Tibial artery (tissue), 4 donors: ENCODE results near the gene RMND5A.
"Not testable (repeated sequence)": the region's sequence is repeated elsewhere in the genome, so short reads cannot be mapped to it uniquely, and the experiment has no call there.

Source experiments
- DNase-seq, 2 donors: peaks; one replicate each; pipeline ENCODE4 v3.0.0-alpha.2; 2019
- H3K27ac ChIP-seq, 2 donors: fragments of 200-600 bp; sonication (generic) in 1 of 2; 1 replicate in 1 of 2; 2 replicates in 1 of 2; pipeline ENCODE4 v1.5.1; 2018 to 2019; ENCODE audit warnings: mild to moderate bottlenecking in 1 of 2
- H3K27me3 ChIP-seq, 2 donors: fragments of 200-600 bp; sonication (generic) in 1 of 2; one replicate each; pipeline versions ENCODE4 v1.5.1 to v1.6.0; 2016 to 2019
- H3K36me3 ChIP-seq, 3 donors: fragments of 200-600 bp; sonication (generic) in 2 of 3; one replicate each; pipeline ENCODE4 v1.5.1; 2016 to 2019; ENCODE audit warnings: mild to moderate bottlenecking in 2 of 3
- H3K4me1 ChIP-seq, 4 donors: fragments of 200-600 bp; sonication (generic) in 2 of 4; 1 replicate in 3 of 4; 2 replicates in 1 of 4; pipeline ENCODE4 v1.5.1; 2016 to 2019
- H3K4me3 ChIP-seq, 2 donors: fragments of 200-600 bp; sonication (generic) in 1 of 2; 1 replicate in 1 of 2; 2 replicates in 1 of 2; pipeline ENCODE4 v1.5.1; 2018 to 2019; ENCODE audit warnings: mild to moderate bottlenecking in 2 of 2
- H3K9me3 ChIP-seq, 3 donors: fragments of 200-600 bp; sonication (generic) in 1 of 3; one replicate each; pipeline ENCODE4 v1.5.1; 2016 to 2019
- CTCF ChIP-seq, 2 experiments: fragments of 200-600 bp in 1 of 2; fragments of 450-650 bp in 1 of 2; IDR thresholded peaks; one replicate each; pipeline ENCODE4 v1.5.1; 2017 to 2019; ENCODE audit warnings: antibody characterized with exemption in 2 of 2, mild to moderate bottlenecking in 1 of 2, moderate library complexity in 1 of 2
- intact Hi-C: fragments of 100-400 bp; cut with DNase I; formaldehyde crosslinking; loops from one replicate; pipeline ENCODE4 v1.15.0; 2023; ENCODE audit warnings: low total_unique reads

RMND5A gene

DNA sequence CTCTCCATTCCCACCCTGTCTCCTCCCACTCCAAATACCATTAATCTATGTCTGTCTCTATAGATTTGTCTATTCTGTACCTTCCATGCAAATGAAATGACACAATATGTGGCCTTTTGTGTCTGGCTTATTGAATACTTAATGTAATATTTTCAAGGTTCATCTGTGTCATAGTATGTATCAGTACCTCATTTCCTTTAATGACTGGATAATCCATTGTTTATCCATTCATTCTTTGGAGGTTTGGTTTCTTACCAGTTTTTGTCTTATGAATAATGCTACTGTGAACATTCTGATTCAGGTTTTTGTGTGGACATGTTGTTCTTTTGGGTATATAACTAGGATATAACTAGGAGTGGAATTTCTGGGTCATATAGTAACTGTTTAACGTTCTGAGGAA lies 14.8 kb downstream of the RMND5A start:
- intact Hi-C loops, H3K36me3 ChIP-seq, H3K4me1 ChIP-seq, H3K9me3 ChIP-seq, H3K27ac ChIP-seq, DNase-seq, H3K27me3 ChIP-seq, H3K4me3 ChIP-seq: not testable (repeated sequence)

- intact Hi-C loops, DNase-seq, H3K27me3 ChIP-seq, H3K4me1 ChIP-seq, H3K4me3 ChIP-seq, H3K36me3 ChIP-seq, H3K9me3 ChIP-seq, H3K27ac ChIP-seq: not testable (repeated sequence)
Observed at GRCh38 chr2:86739485-86739884, 19.4 kb downstream of the RMND5A start.

- H3K27me3 ChIP-seq, H3K27ac ChIP-seq, intact Hi-C loops, H3K9me3 ChIP-seq, H3K4me3 ChIP-seq, H3K4me1 ChIP-seq, H3K36me3 ChIP-seq, DNase-seq: not testable (repeated sequence)
Observed at GRCh38 chr2:86739889-86740288, 19.8 kb downstream of the RMND5A start.

- intact Hi-C loops, H3K4me3 ChIP-seq: not testable (repeated sequence)
Observed at GRCh38 chr2:86741889-86742498, 21.9 kb downstream of the RMND5A start.

GRCh38 chr2:86744152-86744551 lies 24.1 kb downstream of the RMND5A start:
- intact Hi-C loops, result no loop called here
- peaks cover 0 to 5% (median 0%) of the 10 kb centered on the region in 4 donors for H3K4me1 ChIP-seq

More at GRCh38 chr2:86741889-86742498, 21.9 kb downstream of the RMND5A start:
- not testable (repeated sequence) for DNase-seq, H3K27ac ChIP-seq, H3K4me1 ChIP-seq, H3K27me3 ChIP-seq, H3K9me3 ChIP-seq
- peaks cover 0 to 12% (median 4%) of the 10 kb centered on the region in 3 donors for H3K36me3 ChIP-seq

GRCh38 chr2:86746939-86747338 lies 26.8 kb downstream of the RMND5A start:
- Histone ChIP-seq H3K4me3 (no peak overlapping the region), H3K9me3 (peaks cover 0 to 13% (median 11%) of the 10 kb centered on the region in 3 donors), H3K27me3 (no peaks in the 10 kb centered on the region), H3K4me1 (peaks cover 0 to 5% (median 0%) of the 10 kb centered on the region in 4 donors), H3K36me3 (peaks cover 3 to 12% (median 4%) of the 10 kb centered on the region in 3 donors), H3K27ac (no peak overlapping the region)
- no peak for DNase-seq
- TF ChIP-seq CTCF (IDR thresholded peaks at IDR 0.05), result no peak
- intact Hi-C loops, result no loop called here

More at GRCh38 chr2:86744152-86744551, 24.1 kb downstream of the RMND5A start:
- peaks cover 0 to 12% (median 4%) of the 10 kb centered on the region in 3 donors for H3K36me3 ChIP-seq
- no peaks in the 10 kb centered on the region for H3K9me3 ChIP-seq
- TF ChIP-seq CTCF (IDR thresholded peaks at IDR 0.05), result no peak
- no peaks in the 10 kb centered on the region for H3K27me3 ChIP-seq
- H3K27ac ChIP-seq, result no peak overlapping the region
- DNase-seq, result peak in 1 of 2 donors; percentile 31
- no peak overlapping the region for H3K4me3 ChIP-seq

DNA sequence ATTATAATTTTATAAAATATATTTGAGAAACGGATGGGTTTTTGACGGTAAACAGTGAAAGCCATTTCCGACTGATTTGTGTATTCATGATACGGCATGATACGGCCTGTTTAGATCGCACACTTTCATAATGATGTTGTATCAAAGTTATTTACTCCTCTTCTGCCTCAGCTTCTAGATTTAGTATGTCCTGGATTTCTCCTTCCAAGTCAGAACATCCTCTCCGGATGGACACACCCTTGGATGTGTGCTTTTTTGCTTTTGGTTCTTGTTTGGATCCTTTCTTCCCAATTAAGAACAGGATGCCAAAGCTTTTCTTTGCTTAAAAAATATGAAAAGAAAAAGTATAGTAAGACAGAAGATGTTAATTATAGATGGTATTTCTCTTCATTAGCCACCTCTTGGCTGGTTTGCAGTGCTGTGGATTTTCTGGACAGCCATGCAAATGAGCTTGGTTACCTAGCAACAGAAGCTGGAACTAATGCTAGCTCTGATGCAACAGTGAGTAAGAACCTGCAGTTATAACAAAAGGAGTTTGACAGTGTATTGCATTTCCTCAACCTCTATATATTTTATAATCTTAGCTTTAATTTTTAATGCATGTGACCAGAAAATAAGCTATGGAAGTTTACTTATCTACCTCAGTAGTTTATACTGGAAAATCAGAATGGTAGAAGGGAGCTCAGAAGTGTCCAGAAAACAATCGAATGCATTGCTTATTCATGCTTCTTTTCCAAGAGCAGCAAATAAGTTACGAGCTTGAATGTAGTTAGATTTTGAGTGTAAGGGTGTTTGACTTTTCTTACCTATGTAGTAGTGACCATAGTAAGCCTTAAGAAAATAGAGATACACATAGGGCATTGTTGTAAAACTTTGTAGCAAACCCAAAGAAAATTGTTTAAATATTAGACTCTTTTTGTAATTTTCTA lies 27.9 kb downstream of the RMND5A start:
- Histone ChIP-seq H3K27ac (no peak overlapping the region), H3K4me3 (no peak overlapping the region), H3K27me3 (no peaks in the 10 kb centered on the region), H3K9me3 (peaks cover 0 to 13% (median 11%) of the 10 kb centered on the region in 3 donors), H3K4me1 (peaks cover 0 to 5% (median 0%) of the 10 kb centered on the region in 4 donors), H3K36me3 (peaks cover 4 to 12% (median 11%) of the 10 kb centered on the region in 3 donors)
- no peak for DNase-seq
- TF ChIP-seq CTCF (IDR thresholded peaks at IDR 0.05), result no peak
- intact Hi-C loops, result no loop called here
